Prostate gland (tissue), 2 donors: ENCODE results near the gene FAAP100.

Experiments used
- POLR2A ChIP-seq: fragments of 450-650 bp; IDR thresholded peaks from one replicate; pipeline ENCODE4 v1.6.1; 2016; ENCODE audit warnings: antibody characterized with exemption, mild to moderate bottlenecking
- TF ChIP-seq, protein P1 (sequence below), 4 experiments: fragments of 200-600 bp in 2 of 4; fragments of 450-650 bp in 2 of 4; sonication (generic) in 2 of 4; IDR thresholded peaks; 1 replicate in 3 of 4; 2 replicates in 1 of 4; pipeline ENCODE4 v1.5.1; 2016 to 2019; ENCODE audit warnings: antibody characterized with exemption in 4 of 4, mild to moderate bottlenecking in 2 of 4, moderate library complexity in 2 of 4

DNA sequence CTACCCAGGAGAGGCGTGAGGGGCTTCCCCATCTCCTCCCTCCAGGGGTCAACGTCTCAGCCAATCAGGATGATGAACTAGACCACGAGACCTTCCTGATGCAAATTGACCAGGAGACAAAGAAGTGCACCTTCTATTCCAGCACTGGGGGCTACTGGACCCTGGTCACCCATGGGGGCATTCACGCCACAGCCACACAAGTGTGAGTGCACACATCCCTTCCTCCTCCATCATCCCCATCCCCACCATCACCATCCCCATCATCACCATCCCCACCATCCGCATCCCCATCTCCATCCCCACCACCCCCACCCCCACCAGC, 17.2 kb downstream of the FAAP100 start:
- TF ChIP-seq POLR2A, result no peak
- TF ChIP-seq, protein P1, sequence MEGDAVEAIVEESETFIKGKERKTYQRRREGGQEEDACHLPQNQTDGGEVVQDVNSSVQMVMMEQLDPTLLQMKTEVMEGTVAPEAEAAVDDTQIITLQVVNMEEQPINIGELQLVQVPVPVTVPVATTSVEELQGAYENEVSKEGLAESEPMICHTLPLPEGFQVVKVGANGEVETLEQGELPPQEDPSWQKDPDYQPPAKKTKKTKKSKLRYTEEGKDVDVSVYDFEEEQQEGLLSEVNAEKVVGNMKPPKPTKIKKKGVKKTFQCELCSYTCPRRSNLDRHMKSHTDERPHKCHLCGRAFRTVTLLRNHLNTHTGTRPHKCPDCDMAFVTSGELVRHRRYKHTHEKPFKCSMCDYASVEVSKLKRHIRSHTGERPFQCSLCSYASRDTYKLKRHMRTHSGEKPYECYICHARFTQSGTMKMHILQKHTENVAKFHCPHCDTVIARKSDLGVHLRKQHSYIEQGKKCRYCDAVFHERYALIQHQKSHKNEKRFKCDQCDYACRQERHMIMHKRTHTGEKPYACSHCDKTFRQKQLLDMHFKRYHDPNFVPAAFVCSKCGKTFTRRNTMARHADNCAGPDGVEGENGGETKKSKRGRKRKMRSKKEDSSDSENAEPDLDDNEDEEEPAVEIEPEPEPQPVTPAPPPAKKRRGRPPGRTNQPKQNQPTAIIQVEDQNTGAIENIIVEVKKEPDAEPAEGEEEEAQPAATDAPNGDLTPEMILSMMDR (IDR thresholded peaks at IDR 0.05), result no peak
